ENCODE measurements around the gene SERINC5. TPM values are rescaled to one million over a fixed set of nuclear protein-coding genes. Genes with fewer than 3 reads are reported as not detected.

Gene SERINC5
- total RNA-seq, 2 donors from 2014 or later = 23.3 to 26.7 TPM

- WGBS, 2 donors = 89 to 97% methylated on average over 3 of the region's 3 CpGs
- H3K4me3 ChIP-seq = no peak overlapping the region
- no peak for TF ChIP-seq CTCF (IDR thresholded peaks at IDR 0.05)
- TF ChIP-seq POLR2A (IDR thresholded peaks at IDR 0.05) = no peak
- no peaks in the 10 kb centered on the region for H3K9me3 ChIP-seq
- intact Hi-C loops (cut with DNase I) = no loop called here
- DNase-seq (no peak), ATAC-seq (no peak)
- no peaks in the 10 kb centered on the region for H3K27me3 ChIP-seq
- no peaks in the 10 kb centered on the region for H3K36me3 ChIP-seq (replicated peaks in 1 of 2; ENCODE audit: insufficient read depth in 1 of 2, low read depth in 2 of 2)
- H3K27ac ChIP-seq = no peak overlapping the region
- peaks cover 48% of the 10 kb centered on the region for H3K4me1 ChIP-seq
Observed at GRCh38 chr5:80242849-80243248, 13.0 kb downstream of the SERINC5 start.

GRCh38 chr5:80240368-80240986 lies 15.4 kb downstream of the SERINC5 start:
- DNase-seq (no peak), ATAC-seq (no peak)
- Histone ChIP-seq H3K4me1 (peaks cover 25% of the 10 kb centered on the region), H3K9me3 (no peaks in the 10 kb centered on the region), H3K27me3 (no peaks in the 10 kb centered on the region), H3K36me3 (replicated peaks in 1 of 2; ENCODE audit: insufficient read depth in 1 of 2, low read depth in 2 of 2) (no peaks in the 10 kb centered on the region), H3K4me3 (no peak overlapping the region), H3K27ac (no peak overlapping the region)
- intact Hi-C loops (cut with DNase I) = no loop called here
- WGBS, 2 donors = 85 to 93% methylated on average over 8 of the region's 8 CpGs
- TF ChIP-seq CTCF (IDR thresholded peaks at IDR 0.05) (no peak), POLR2A (IDR thresholded peaks at IDR 0.05) (no peak)

- H3K27me3 ChIP-seq = no peaks in the 10 kb centered on the region
- intact Hi-C loops (cut with DNase I) = no loop called here
- no peak overlapping the region for H3K4me3 ChIP-seq
- TF ChIP-seq CTCF (IDR thresholded peaks at IDR 0.05) (no peak), POLR2A (IDR thresholded peaks at IDR 0.05) (no peak)
- no peak for ATAC-seq
- DNase-seq = no peak
- WGBS, 2 donors = 54 to 65% methylated on average over 4 of the region's 4 CpGs
- H3K36me3 ChIP-seq (replicated peaks in 1 of 2; ENCODE audit: insufficient read depth in 1 of 2, low read depth in 2 of 2) = no peaks in the 10 kb centered on the region
- H3K27ac ChIP-seq = peak overlapping the region in 2 of 4 donors; percentile 67 to 79
- peaks cover 20% of the 10 kb centered on the region for H3K4me1 ChIP-seq
- no peaks in the 10 kb centered on the region for H3K9me3 ChIP-seq
Observed at GRCh38 chr5:80239680-80240367, 16.0 kb downstream of the SERINC5 start.

GRCh38 chr5:80238778-80239679 lies 16.8 kb downstream of the SERINC5 start:
- intact Hi-C loops (cut with DNase I) = no loop called here
- peak overlapping the region; percentile 39 to 79 (median 58) for H3K27ac ChIP-seq
- ATAC-seq = peak; percentile 79

More at GRCh38 chr5:80238778-80239679, 16.8 kb downstream of the SERINC5 start:
- WGBS, 2 donors = 6 to 11% methylated on average over 7 to 8 of the region's 8 CpGs
- Histone ChIP-seq H3K4me1 (peaks cover 18% of the 10 kb centered on the region), H3K27me3 (no peaks in the 10 kb centered on the region), H3K9me3 (no peaks in the 10 kb centered on the region), H3K4me3 (no peak overlapping the region), H3K36me3 (replicated peaks in 1 of 2; ENCODE audit: insufficient read depth in 1 of 2, low read depth in 2 of 2) (no peaks in the 10 kb centered on the region)
- TF ChIP-seq POLR2A (IDR thresholded peaks at IDR 0.05) (no peak), CTCF (IDR thresholded peaks at IDR 0.05) (no peak)
- peak; percentile 82 to 90 (median 84) for DNase-seq

All from body of pancreas (tissue), 4 donors.